ENCODE data around the gene SIGLEC8. TPM values are rescaled to one million over a fixed set of nuclear protein-coding genes. Genes with fewer than 3 reads are reported as not detected.

SIGLEC8 gene
- total RNA-seq, 1 experiment from 2014 or later, result not detected

GRCh38 chr19:51402117-51402516 lies 56.1 kb downstream of the SIGLEC8 start:
- no peak for DNase-seq (ENCODE audit: low read depth)

Other genes starting within 250 kb of the SIGLEC8 start
- gene CD33, start 233.4 kb downstream of the SIGLEC8 start, total RNA-seq (2014; rRNA removed; shearing (Covaris generic)), result 3.8 and 4.6 TPM in 2 replicates
- gene SIGLECL1, start 207.4 kb downstream of the SIGLEC8 start, total RNA-seq (2014; rRNA removed; shearing (Covaris generic)), result not detected in 2 replicates
- gene IGLON5, start 146.8 kb downstream of the SIGLEC8 start, total RNA-seq (2014; rRNA removed; shearing (Covaris generic)), result not detected in 2 replicates
- gene VSIG10L, start 116.3 kb downstream of the SIGLEC8 start, total RNA-seq (2014; rRNA removed; shearing (Covaris generic)), result 0.57 and 0.86 TPM in 2 replicates
- gene ETFB, start 92.1 kb downstream of the SIGLEC8 start, total RNA-seq (2014; rRNA removed; shearing (Covaris generic)), result 97.7 and 134 TPM in 2 replicates
- not detected in 2 replicates for gene CLDND2, start 89.5 kb downstream of the SIGLEC8 start, total RNA-seq (2014; rRNA removed; shearing (Covaris generic))
- gene NKG7, start 85.8 kb downstream of the SIGLEC8 start, total RNA-seq (2014; rRNA removed; shearing (Covaris generic)), result not detected in 2 replicates
- gene LIM2, start 70.5 kb downstream of the SIGLEC8 start, total RNA-seq (2014; rRNA removed; shearing (Covaris generic)), result not detected in 2 replicates
- gene C19orf84, start 67.9 kb downstream of the SIGLEC8 start, total RNA-seq (2014; rRNA removed; shearing (Covaris generic)), result not detected in 2 replicates
- gene SIGLEC10, start 40.8 kb downstream of the SIGLEC8 start, total RNA-seq (2014; rRNA removed; shearing (Covaris generic)), result not detected in 2 replicates
- not detected in 2 replicates for gene CEACAM18, start 20.1 kb upstream of the SIGLEC8 start, total RNA-seq (2014; rRNA removed; shearing (Covaris generic))
- not detected in 2 replicates for gene SIGLEC12, start 43.3 kb upstream of the SIGLEC8 start, total RNA-seq (2014; rRNA removed; shearing (Covaris generic))
- gene SIGLEC6, start 73.2 kb upstream of the SIGLEC8 start, total RNA-seq (2014; rRNA removed; shearing (Covaris generic)), result not detected in 2 replicates
- gene ZNF175, start 112.8 kb upstream of the SIGLEC8 start, total RNA-seq (2014; rRNA removed; shearing (Covaris generic)), result 4.5 and 7.1 TPM in 2 replicates
- gene SIGLEC5, start 171.9 kb upstream of the SIGLEC8 start, total RNA-seq (2014; rRNA removed; shearing (Covaris generic)), result not detected in 2 replicates
- not detected in 2 replicates for gene SIGLEC14, start 188.4 kb upstream of the SIGLEC8 start, total RNA-seq (2014; rRNA removed; shearing (Covaris generic))
- 4.1 and 13.7 TPM in 2 replicates for gene SPACA6, start 234.9 kb upstream of the SIGLEC8 start, total RNA-seq (2014; rRNA removed; shearing (Covaris generic))